Erythroblast (primary cell): Measurements from ENCODE around the gene CTXN2.

ENCODE experiments used
- GATA1 ChIP-seq: IDR thresholded peaks from 2 replicates; pipeline ENCODE4 v1.6.1; 2011; ENCODE audit warnings: low read depth, mild to moderate bottlenecking, control low read depth, low read length, moderate library complexity
- POLR2A ChIP-seq: IDR thresholded peaks from 2 replicates; pipeline ENCODE4 v1.6.1; 2011; ENCODE audit warnings: mild to moderate bottlenecking, low read length

DNA sequence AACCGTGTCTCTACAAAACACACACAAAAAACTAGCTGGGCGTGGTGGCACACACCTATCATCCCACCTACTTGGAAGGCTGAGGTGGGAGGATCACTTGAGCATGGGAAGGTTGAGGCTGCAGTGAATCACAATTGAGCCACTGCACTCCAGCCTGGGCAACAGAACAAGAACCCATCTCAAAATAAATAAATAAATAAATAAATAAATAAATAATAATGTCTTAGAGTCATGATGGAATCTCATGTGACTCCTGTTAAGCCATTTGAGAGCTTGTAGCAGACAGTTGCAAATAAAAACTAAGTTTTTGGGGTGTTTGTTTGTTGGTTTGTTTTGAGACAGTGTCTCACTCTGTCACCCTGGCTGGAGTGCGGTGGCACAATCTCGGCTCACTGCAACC is 47.9 kb downstream of the CTXN2 start:
- TF ChIP-seq POLR2A (no peak), GATA1 (no peak)
